Esophagus muscularis mucosa (tissue), 4 donors: Measurements from ENCODE around the gene GC. TPM values are rescaled to one million over a fixed set of nuclear protein-coding genes. Genes with fewer than 3 reads are reported as not detected.

Experiments
- DNase-seq: peaks from one replicate; pipeline ENCODE4 v3.0.0-alpha.2; 2017; ENCODE audit errors: extremely low spot score
- H3K27ac ChIP-seq, 4 donors: fragments of 200-600 bp; sonication (generic); replicated peaks in 1 of 4; 1 replicate in 3 of 4; 2 replicates in 1 of 4; pipeline ENCODE4 v1.5.1; 2016 to 2019; ENCODE audit warnings: mild to moderate bottlenecking in 1 of 4
- H3K27me3 ChIP-seq, 4 donors: fragments of 200-600 bp; sonication (generic); one replicate each; pipeline versions ENCODE4 v1.5.1 to v1.6.0; 2016 to 2019
- H3K36me3 ChIP-seq, 4 donors: fragments of 200-600 bp; sonication (generic); one replicate each; pipeline ENCODE4 v1.5.1; 2016 to 2019
- H3K4me1 ChIP-seq, 4 donors: fragments of 200-600 bp; sonication (generic); one replicate each; pipeline ENCODE4 v1.5.1; 2016 to 2019
- H3K4me3 ChIP-seq, 4 donors: fragments of 200-600 bp; sonication (generic); 1 replicate in 2 of 4; 2 replicates in 2 of 4; pipeline ENCODE4 v1.5.1; 2016 to 2019; ENCODE audit warnings: mild to moderate bottlenecking in 4 of 4, moderate library complexity in 1 of 4
- H3K9me3 ChIP-seq, 4 donors: fragments of 200-600 bp; sonication (generic); 1 replicate in 3 of 4; 2 replicates in 1 of 4; pipeline ENCODE4 v1.5.1; 2016 to 2019
- CTCF ChIP-seq, 3 experiments: fragments of 200-600 bp in 2 of 3; fragments of 450-650 bp in 1 of 3; sonication (generic) in 2 of 3; IDR thresholded peaks; one replicate each; pipeline ENCODE4 v1.5.1; 2017 to 2019; ENCODE audit warnings: antibody characterized with exemption in 3 of 3, mild to moderate bottlenecking in 2 of 3, moderate library complexity in 1 of 3
- EP300 ChIP-seq: sonication (generic); formaldehyde crosslinking; IDR thresholded peaks from one replicate; pipeline ENCODE4 v1.6.1; 2017; ENCODE audit warnings: antibody characterized with exemption
- POLR2A ChIP-seq: fragments of 450-650 bp; IDR thresholded peaks from one replicate; pipeline ENCODE4 v1.6.1; 2017; ENCODE audit warnings: antibody characterized with exemption, moderate library complexity, mild to moderate bottlenecking, low read depth
- POLR2AphosphoS5 ChIP-seq, 2 donors: sonication (generic); formaldehyde crosslinking; IDR thresholded peaks; one replicate each; pipeline ENCODE4 v1.6.1; 2017; ENCODE audit warnings: antibody characterized with exemption in 2 of 2
- WGBS: methylation state at CpG from one replicate; pipeline ENCODE4 v1.1.5; 2018; 5-methylcytosine and 5-hydroxymethylcytosine counted together
- intact Hi-C: fragments of 100-400 bp; cut with DNase I; formaldehyde crosslinking; loops from one replicate; pipeline ENCODE4 v1.15.1; 2023
- total RNA-seq, 4 donors: library from RNA; depleted of rRNA; stranded (reverse); fragments of >200 nt; gene quantifications; one replicate each; pipeline versions ENCODE4 v1.1.0 to v1.2.1, GENCODE V29; 2016

GC gene
- total RNA-seq, 4 donors from 2014 or later, result 0.39 TPM; not detected in 3

GRCh38 chr4:71773004-71773403, 10.9 kb downstream of the GC start:
- H3K4me3 ChIP-seq, result no peak overlapping the region
- intact Hi-C loops, result no loop called here
- no peak overlapping the region for H3K27ac ChIP-seq
- TF ChIP-seq CTCF (IDR thresholded peaks at IDR 0.05) (no peak), EP300 (no peak), POLR2A (no peak), POLR2AphosphoS5 (IDR thresholded peaks at IDR 0.05) (no peak)
- no peaks in the 10 kb centered on the region for H3K4me1 ChIP-seq
- DNase-seq, result no peak
- H3K27me3 ChIP-seq, result no peaks in the 10 kb centered on the region
- no peaks in the 10 kb centered on the region for H3K36me3 ChIP-seq
- H3K9me3 ChIP-seq, result no peaks in the 10 kb centered on the region
- WGBS, result 64% methylated on average over 2 of the region's 2 CpGs

- intact Hi-C loops, result no loop called here
- Histone ChIP-seq H3K9me3 (no peaks in the 10 kb centered on the region), H3K4me1 (no peaks in the 10 kb centered on the region), H3K4me3 (no peak overlapping the region), H3K36me3 (no peaks in the 10 kb centered on the region), H3K27ac (no peak overlapping the region), H3K27me3 (no peaks in the 10 kb centered on the region)
- DNase-seq, result no peak
- TF ChIP-seq POLR2A (no peak), EP300 (no peak), CTCF (IDR thresholded peaks at IDR 0.05) (no peak), POLR2AphosphoS5 (IDR thresholded peaks at IDR 0.05) (no peak)
These were observed 11.3 kb downstream of the GC start for GRCh38 chr4:71772592-71772991.

- WGBS, result 59% methylated on average over 2 of the region's 2 CpGs
- no peak overlapping the region for H3K4me3 ChIP-seq
- intact Hi-C loops, result no loop called here
These were observed 12.3 kb downstream of the GC start for GRCh38 chr4:71771613-71772012.

GRCh38 chr4:71769434-71769833, 14.4 kb downstream of the GC start:
- no peak overlapping the region for H3K27ac ChIP-seq
- TF ChIP-seq POLR2A, result no peak
- no peak for TF ChIP-seq CTCF (IDR thresholded peaks at IDR 0.05)
- no peak for TF ChIP-seq EP300
- TF ChIP-seq POLR2AphosphoS5 (IDR thresholded peaks at IDR 0.05), result no peak
- WGBS, result 89% methylated on average over 3 of the region's 3 CpGs
- H3K9me3 ChIP-seq, result no peaks in the 10 kb centered on the region
- no peak overlapping the region for H3K4me3 ChIP-seq
- H3K36me3 ChIP-seq, result no peaks in the 10 kb centered on the region
- H3K27me3 ChIP-seq, result no peaks in the 10 kb centered on the region
- intact Hi-C loops, result no loop called here
- no peak for DNase-seq
- no peaks in the 10 kb centered on the region for H3K4me1 ChIP-seq

More at GRCh38 chr4:71771613-71772012, 12.3 kb downstream of the GC start:
- no peaks in the 10 kb centered on the region for H3K9me3 ChIP-seq
- H3K36me3 ChIP-seq, result no peaks in the 10 kb centered on the region
- TF ChIP-seq EP300 (no peak), POLR2AphosphoS5 (IDR thresholded peaks at IDR 0.05) (no peak), CTCF (IDR thresholded peaks at IDR 0.05) (no peak), POLR2A (no peak)
- no peak for DNase-seq
- H3K27me3 ChIP-seq, result no peaks in the 10 kb centered on the region
- H3K27ac ChIP-seq, result no peak overlapping the region
- no peaks in the 10 kb centered on the region for H3K4me1 ChIP-seq

- no peak for TF ChIP-seq POLR2A
- TF ChIP-seq EP300, result no peak
- TF ChIP-seq CTCF (IDR thresholded peaks at IDR 0.05), result no peak
- no peak for TF ChIP-seq POLR2AphosphoS5 (IDR thresholded peaks at IDR 0.05)
- H3K4me1 ChIP-seq, result no peaks in the 10 kb centered on the region
- H3K9me3 ChIP-seq, result no peaks in the 10 kb centered on the region
- H3K4me3 ChIP-seq, result no peak overlapping the region
- no peaks in the 10 kb centered on the region for H3K27me3 ChIP-seq
- no peak for DNase-seq
- intact Hi-C loops, result no loop called here
- no peak overlapping the region for H3K27ac ChIP-seq
- WGBS, result 84% methylated on average over 7 of the region's 7 CpGs
- no peaks in the 10 kb centered on the region for H3K36me3 ChIP-seq
These were observed 15.8 kb downstream of the GC start for GRCh38 chr4:71768123-71768522.
